ENCODE measurements around the gene BOLA3. TPM values are rescaled to one million over a fixed set of nuclear protein-coding genes. Genes with fewer than 3 reads are reported as not detected.
A peak's percentile ranks its signal among the peaks of the same experiment; 100 is the strongest.

Gene BOLA3
- total RNA-seq, 1 experiment from 2014 or later = 69.7 TPM

GRCh38 chr2:74178211-74179062, 30.7 kb upstream of the BOLA3 start, which contains the start of gene MOB1A:
TSS of gene MOB1A (minus strand) at chr2:74178879. CDS start at chr2:74178674, 205 bp downstream.
- TF ChIP-seq SIN3A (IDR thresholded peaks at IDR 0.05; ENCODE audit: borderline replicate concordance, insufficient read depth, low read depth, low read length) (peak; percentile 94; the same call in 1 of the 2 replicates), CTCF (IDR thresholded peaks at IDR 0.05) (no peak), POLR2AphosphoS5 (IDR thresholded peaks at IDR 0.05; ENCODE audit: low read depth, low read length) (peak; percentile 91; the same call in 1 of the 2 replicates), REST (IDR thresholded peaks at IDR 0.05; ENCODE audit: insufficient read depth in 1 of 2, low read depth in 2 of 2, low read length in 1 of 2) (peak in 1 of 2 experiments; percentile 35; a peak in 1 of 4 replicates), TCF7L2 (IDR thresholded peaks at IDR 0.05; ENCODE audit: low read depth, low read length) (no peak)
- intact Hi-C loops (cut with micrococcal nuclease; ENCODE audit: unreplicated experiment) = no loop called here
- peak; percentile 97 for DNase-seq (ENCODE audit: low read depth, low spot score)
- POLR2A ChIA-PET = interaction anchor here (0.6 to 1.4 kb wide), 7 partner anchors 19 to 1146 kb away, joined by 3 to 10 read pairs (median 4); partner anchors contain the start of gene MTHFD2
- BruUV-seq (replicated peaks) = no TSS peak
- peak within 1 kb of the TSS; percentile 91 for H3K27ac ChIP-seq (ENCODE audit: low read length)
- in situ Hi-C loops (cut with HindIII; ENCODE audit: low pct_unique_long_range_greater_than_20kb, low sequenced_read_pairs) = no loop called here
- no peaks in the 10 kb centered on the region for H3K9me3 ChIP-seq (ENCODE audit: control insufficient read depth, insufficient read depth, low read depth, low read length)
- peak within 1 kb of the TSS; percentile 81 to 83 for H3K4me3 ChIP-seq (ENCODE audit: low read depth in 2 of 2, low read length in 2 of 2)
- CTCF ChIA-PET = interaction anchor here (0.5 to 1.0 kb wide), 9 partner anchors 21 to 1021 kb away, joined by 3 to 10 read pairs (median 3); no protein-coding TSS in a partner anchor
- H3K4me1 ChIP-seq (ENCODE audit: control insufficient read depth, insufficient read depth, low read length) = no peaks in the 10 kb centered on the region
- H3K36me3 ChIP-seq (ENCODE audit: control insufficient read depth, insufficient read depth, low read length) = peaks cover 4% of the 10 kb centered on the region; the same call in 1 of the 2 replicates
- no peaks in the 10 kb centered on the region for H3K27me3 ChIP-seq (ENCODE audit: control insufficient read depth, insufficient read depth, low read length)
- ATAC-seq = peak; percentile 99

- ATAC-seq (no peak), DNase-seq (ENCODE audit: low read depth, low spot score) (no peak)
- ChIA-PET POLR2A (interaction anchor here (0.6 to 1.4 kb wide), 3 partner anchors 20 to 86 kb away, joined by 3 to 4 read pairs (median 3); no protein-coding TSS in a partner anchor), CTCF (interaction anchor here (0.7 to 1.0 kb wide), 2 partner anchors 23 to 350 kb away, joined by 3 read pairs; no protein-coding TSS in a partner anchor)
- TF ChIP-seq REST (IDR thresholded peaks at IDR 0.05; ENCODE audit: insufficient read depth in 1 of 2, low read depth in 2 of 2, low read length in 1 of 2) (no peak), CTCF (IDR thresholded peaks at IDR 0.05) (no peak), SIN3A (IDR thresholded peaks at IDR 0.05; ENCODE audit: borderline replicate concordance, insufficient read depth, low read depth, low read length) (no peak), POLR2AphosphoS5 (IDR thresholded peaks at IDR 0.05; ENCODE audit: low read depth, low read length) (no peak), TCF7L2 (IDR thresholded peaks at IDR 0.05; ENCODE audit: low read depth, low read length) (no peak)
- H3K36me3 ChIP-seq (ENCODE audit: control insufficient read depth, insufficient read depth, low read length) = peaks cover 4% of the 10 kb centered on the region; the same call in 1 of the 2 replicates
- H3K27ac ChIP-seq (ENCODE audit: low read length) = peak overlapping the region; percentile 91
- in situ Hi-C loops (cut with HindIII; ENCODE audit: low pct_unique_long_range_greater_than_20kb, low sequenced_read_pairs) (no loop called here), intact Hi-C loops (cut with micrococcal nuclease; ENCODE audit: unreplicated experiment) (no loop called here)
- no TSS peak for BruUV-seq (replicated peaks)
- H3K4me1 ChIP-seq (ENCODE audit: control insufficient read depth, insufficient read depth, low read length) = no peaks in the 10 kb centered on the region
- no peaks in the 10 kb centered on the region for H3K27me3 ChIP-seq (ENCODE audit: control insufficient read depth, insufficient read depth, low read length)
- H3K4me3 ChIP-seq (ENCODE audit: low read depth in 2 of 2, low read length in 2 of 2) = peak overlapping the region; percentile 81 to 83
- no peaks in the 10 kb centered on the region for H3K9me3 ChIP-seq (ENCODE audit: control insufficient read depth, insufficient read depth, low read depth, low read length)
Observed at GRCh38 chr2:74177696-74178095, 30.0 kb upstream of the BOLA3 start.
